GM19463 (cell line): Measurements from ENCODE around the gene KCNQ1OT1.

Source experiments
- ATAC-seq: cut with Tn5 transposase; IDR thresholded peaks from one replicate; pipeline ENCODE4 v1.9.1; 2021; ENCODE audit warnings: mild to moderate bottlenecking, moderate library complexity; ENCODE audit not compliant: unreplicated experiment

The KCNQ1OT1 gene

DNA sequence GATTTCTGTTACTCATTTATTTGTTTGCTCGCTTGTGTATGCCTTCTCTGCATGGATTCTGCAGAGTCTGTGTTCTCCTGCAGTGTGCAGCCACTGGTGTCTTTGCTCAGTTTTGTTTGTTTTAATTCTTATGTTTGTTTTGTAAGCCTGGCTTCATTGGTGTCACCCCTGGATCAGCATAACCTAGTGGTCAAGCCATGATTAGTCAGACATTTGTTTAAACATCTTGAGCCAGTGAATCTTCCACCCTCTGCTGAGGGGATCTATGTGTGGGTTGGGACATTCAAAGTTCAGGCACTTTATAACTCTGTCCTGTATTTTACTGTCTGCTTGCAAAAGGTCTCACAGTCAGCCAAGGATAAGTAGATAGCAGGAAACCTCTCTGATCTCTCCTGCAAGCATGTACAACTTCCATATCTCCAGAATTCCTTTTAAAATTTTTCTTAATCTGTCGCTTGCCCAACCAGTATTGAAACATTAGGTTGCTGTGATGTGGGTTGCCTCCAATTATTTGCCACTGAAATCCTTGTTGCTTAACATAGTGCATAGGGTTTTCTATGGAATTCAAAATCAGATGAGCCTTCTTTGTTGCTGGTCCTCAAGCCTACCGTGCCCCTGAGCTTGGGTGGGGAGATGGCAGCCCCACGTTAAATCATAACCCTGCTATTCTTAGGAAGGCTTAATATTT is 86.8 kb downstream of the KCNQ1OT1 start:
- ATAC-seq, result no peak

GRCh38 chr11:2609345-2609744 is 90.4 kb downstream of the KCNQ1OT1 start:
- no peak for ATAC-seq

DNA sequence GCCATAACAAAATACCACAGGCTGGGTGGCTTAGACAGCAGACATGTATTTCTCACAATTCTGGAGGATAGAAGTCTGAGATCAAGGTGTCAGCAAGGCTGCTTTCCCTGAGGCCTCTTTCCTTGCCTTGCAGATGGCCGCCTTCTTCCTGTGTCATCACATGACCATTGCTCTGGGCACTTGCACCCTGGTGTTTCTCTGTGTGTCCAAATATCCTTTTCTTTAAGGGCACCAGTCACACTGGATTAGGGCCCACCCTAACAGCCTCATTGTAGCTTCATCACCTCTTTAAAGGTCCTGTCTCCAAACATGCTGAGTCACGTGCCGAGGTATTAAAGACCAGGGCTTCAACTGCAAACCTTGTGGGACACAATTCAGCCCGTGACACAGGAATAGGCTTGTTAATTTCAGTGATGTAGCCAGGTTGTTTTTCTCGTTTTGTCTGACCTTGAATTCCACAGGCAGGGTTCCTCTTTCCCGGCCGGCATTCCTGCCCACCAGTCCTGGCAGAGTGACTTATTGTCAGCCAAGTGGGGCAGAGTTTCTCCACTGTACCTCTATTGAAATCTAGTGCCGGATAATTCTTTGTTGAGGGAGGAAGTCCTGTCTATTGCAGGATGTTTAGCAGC is 100.1 kb downstream of the KCNQ1OT1 start:
- ATAC-seq, result no peak

- no peak for ATAC-seq
Measured at GRCh38 chr11:2595204-2595603, 104.6 kb downstream of the KCNQ1OT1 start.

DNA sequence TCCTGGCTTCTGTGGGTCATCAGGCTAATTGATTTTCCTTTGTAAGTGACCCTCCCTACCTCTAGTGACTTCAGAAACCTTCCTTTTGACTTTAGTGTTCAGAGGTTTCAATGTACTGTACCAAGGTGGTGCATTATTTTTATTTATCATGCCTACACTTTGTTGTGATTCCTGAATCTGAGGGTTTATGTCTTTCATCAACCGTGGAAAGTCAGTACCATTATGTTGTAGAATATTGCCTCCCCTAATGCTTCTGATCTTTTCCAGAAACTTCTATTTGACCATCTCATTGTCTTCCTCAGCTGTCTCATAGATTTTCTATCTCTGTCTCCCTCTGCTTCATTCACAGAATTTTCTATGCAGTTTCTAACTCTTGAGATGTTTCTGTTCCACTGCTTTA is 105.5 kb downstream of the KCNQ1OT1 start:
- no peak for ATAC-seq

GRCh38 chr11:2593393-2593950 is 106.3 kb downstream of the KCNQ1OT1 start:
- ATAC-seq, result no peak

DNA sequence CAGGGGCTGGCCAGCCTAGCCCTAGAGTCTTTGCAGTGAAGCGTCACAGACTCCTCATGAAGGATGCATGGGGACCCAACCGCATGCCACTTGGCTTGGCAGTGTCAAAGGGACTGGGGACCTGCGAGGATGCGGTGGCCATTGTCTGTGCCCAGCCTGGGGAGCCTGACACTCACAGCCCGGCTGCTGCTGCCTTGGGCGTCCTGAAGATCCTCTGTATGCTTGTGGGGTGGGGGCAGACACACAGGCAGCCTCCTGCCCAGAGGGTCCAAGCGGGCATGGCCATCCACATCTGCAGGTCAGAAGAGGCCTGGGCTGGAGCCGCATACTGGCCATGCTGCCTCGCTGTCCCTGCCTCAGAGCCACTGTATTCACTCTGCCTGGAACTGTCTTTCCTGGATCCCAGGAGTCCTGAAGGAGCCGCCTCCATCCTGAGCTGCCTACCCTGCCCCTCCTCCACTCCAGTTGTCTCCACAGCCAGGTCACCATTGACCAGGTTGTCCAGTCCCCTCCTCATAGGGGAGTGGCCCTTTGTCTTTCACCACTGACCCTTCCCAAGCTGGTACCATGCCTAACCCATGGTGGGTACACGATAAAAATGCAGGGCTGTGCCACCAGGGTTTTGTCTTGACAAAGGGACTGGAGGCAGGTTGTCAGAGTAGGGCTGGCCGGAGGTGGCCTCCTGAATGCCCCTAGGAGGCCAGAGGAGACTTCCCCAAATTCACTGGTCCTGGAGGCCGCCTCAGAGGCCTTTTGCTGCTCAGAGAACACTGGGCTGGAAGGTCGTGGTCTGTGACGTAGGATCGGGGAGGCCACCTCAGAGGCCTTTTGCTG is 107.0 kb downstream of the KCNQ1OT1 start:
- no peak for ATAC-seq

DNA sequence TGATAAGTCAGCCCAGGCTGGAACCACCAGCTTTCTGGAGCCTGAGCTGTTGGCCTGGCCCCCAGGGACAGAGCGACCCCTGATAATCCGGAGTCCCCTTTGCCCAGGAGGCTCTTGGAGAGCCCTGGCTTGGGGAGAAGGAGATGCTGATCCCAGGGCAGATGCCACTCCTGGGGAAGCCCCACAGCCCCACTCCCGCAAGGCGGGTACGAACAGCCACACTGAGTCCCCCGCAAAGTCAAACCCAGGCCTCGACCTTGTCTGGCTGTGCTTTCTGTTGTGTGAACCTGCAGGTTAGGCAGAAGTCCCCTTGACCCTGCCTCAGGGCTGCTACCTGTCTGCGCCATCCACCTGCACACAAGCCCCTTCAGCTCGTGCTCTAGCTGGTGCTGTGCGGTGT is 108.0 kb downstream of the KCNQ1OT1 start:
- ATAC-seq, result no peak

- ATAC-seq, result no peak
Measured at GRCh38 chr11:2590965-2591754, 108.6 kb downstream of the KCNQ1OT1 start.

GRCh38 chr11:2590131-2590964 is 109.4 kb downstream of the KCNQ1OT1 start:
- no peak for ATAC-seq

GRCh38 chr11:2589538-2589934 is 110.3 kb downstream of the KCNQ1OT1 start:
- ATAC-seq, result no peak

DNA sequence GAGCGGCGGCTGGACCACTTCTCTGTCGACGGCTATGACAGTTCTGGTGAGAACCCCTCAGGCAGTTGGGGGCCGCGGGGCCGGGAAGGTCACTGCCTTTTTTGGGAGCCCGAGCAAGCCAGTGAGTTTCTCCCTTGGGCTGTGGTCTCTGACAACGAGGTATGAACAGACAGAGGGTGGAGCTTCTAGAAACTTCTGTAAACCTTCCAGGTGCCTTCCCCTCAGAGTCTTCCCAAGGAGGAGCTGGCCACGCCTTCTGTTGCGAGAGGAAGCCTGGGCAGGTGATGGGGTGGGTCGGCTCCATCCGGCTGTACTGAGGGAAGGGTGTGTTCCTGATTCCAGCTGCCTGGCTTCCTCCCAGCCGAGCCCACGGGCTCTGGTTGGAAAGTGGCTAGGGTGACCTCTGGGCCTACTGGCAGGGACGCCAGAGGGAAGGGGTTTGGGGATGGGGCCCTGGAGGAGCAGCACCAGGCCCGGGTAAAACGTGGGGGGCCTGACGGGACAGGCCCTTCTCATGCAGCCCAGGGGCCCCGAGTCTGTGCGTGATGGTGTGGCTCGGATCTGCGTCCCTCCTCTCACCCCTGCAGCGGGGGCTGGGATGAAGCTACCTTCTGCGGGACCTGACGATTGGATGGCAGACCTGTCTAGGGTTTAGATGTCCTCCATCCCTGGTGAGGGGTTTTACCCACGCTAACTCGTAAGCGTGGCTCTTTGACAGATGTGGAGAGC is 110.8 kb downstream of the KCNQ1OT1 start:
- no peak for ATAC-seq

- ATAC-seq, result no peak
Measured at GRCh38 chr11:2587976-2588748, 111.6 kb downstream of the KCNQ1OT1 start.

GRCh38 chr11:2587132-2587930 is 112.5 kb downstream of the KCNQ1OT1 start:
- no peak for ATAC-seq

- no peak for ATAC-seq
Measured at GRCh38 chr11:2586793-2587131, 113.0 kb downstream of the KCNQ1OT1 start.

- ATAC-seq, result no peak
Measured at GRCh38 chr11:2586087-2586792, 113.6 kb downstream of the KCNQ1OT1 start.

GRCh38 chr11:2585566-2586086 is 114.2 kb downstream of the KCNQ1OT1 start:
- ATAC-seq, result no peak
